Lower lobe of right lung (tissue), 2 donors: ENCODE results near the gene COL4A2. TPM values are rescaled to one million over a fixed set of nuclear protein-coding genes. Genes with fewer than 3 reads are reported as not detected.

Experiments used
- ATAC-seq, 2 donors: fragments of 200-7000 bp; cut with Tn5 transposase; one replicate each; pipeline ENCODE4 v1.9.1; 2020 to 2022; ENCODE audit warnings: mild to moderate bottlenecking in 2 of 2, moderate library complexity in 2 of 2
- DNase-seq: peaks from one replicate; pipeline ENCODE4 v3.0.0-alpha.2; 2020
- H3K27ac ChIP-seq: fragments of 200-600 bp; one replicate; pipeline ENCODE4 v1.8.0; 2022
- H3K27me3 ChIP-seq: fragments of 200-600 bp; one replicate; pipeline ENCODE4 v1.8.0; 2022; ENCODE audit warnings: low read depth
- H3K36me3 ChIP-seq: fragments of 200-600 bp; one replicate; pipeline ENCODE4 v1.8.0; 2022; ENCODE audit warnings: mild to moderate bottlenecking
- H3K4me1 ChIP-seq: fragments of 200-600 bp; one replicate; pipeline ENCODE4 v1.8.0; 2022
- H3K4me3 ChIP-seq: fragments of 200-600 bp; one replicate; pipeline ENCODE4 v1.8.0; 2022; ENCODE audit warnings: mild to moderate bottlenecking
- H3K9me3 ChIP-seq: fragments of 200-600 bp; one replicate; pipeline ENCODE4 v1.8.0; 2022
- CTCF ChIP-seq: fragments of 200-600 bp; IDR thresholded peaks from one replicate; pipeline ENCODE4 v1.8.0; 2022; ENCODE audit warnings: antibody characterized with exemption, mild to moderate bottlenecking
- intact Hi-C: fragments of 100-400 bp; cut with DNase I; formaldehyde crosslinking; loops from one replicate; pipeline ENCODE4 v1.11.0; 2022
- total RNA-seq: library from RNA; stranded (reverse); fragmentation: NEBNext Ultra II Directional; extraction: Animal tissue kit (Norgen Biotek cat#: 25700); gene quantifications from one replicate; pipeline ENCODE4 v1.2.1, GENCODE V29; 2021
- donor health status: DM: no; HTN: yes; CAD: no; lungs with severe emphysema.

The COL4A2 gene
- total RNA-seq, 1 donor from 2014 or later = 185 TPM

DNA sequence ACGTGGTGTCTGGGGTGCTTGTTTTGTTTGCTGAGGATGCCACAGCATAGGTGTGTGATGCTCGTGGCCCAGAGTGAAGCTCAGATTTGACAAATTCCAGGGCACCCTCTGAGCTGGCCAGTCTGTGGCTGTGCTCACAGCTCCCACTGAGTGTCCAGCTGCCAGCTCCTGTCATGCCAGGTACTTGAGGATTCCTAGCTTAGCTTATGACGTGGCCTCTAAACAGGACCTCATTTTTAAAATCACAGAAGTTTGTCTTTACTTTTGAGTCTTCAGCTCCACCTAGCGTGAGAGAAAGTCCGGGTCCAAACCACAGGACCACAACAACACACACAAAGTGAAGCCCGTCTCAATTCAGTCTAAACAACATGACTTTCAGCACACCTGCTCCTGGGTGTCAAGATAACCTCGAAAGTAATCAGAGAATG lies 137.2 kb downstream of the COL4A2 start:
- intact Hi-C loops = no loop called here
- ATAC-seq (peak in 1 of 2 donors; percentile 47), DNase-seq (no peak)
- Histone ChIP-seq H3K9me3 (no peaks in the 10 kb centered on the region), H3K36me3 (peaks cover 81% of the 10 kb centered on the region), H3K4me1 (peaks cover 12% of the 10 kb centered on the region), H3K27me3 (no peaks in the 10 kb centered on the region), H3K27ac (no peak overlapping the region), H3K4me3 (no peak overlapping the region)
- no peak for TF ChIP-seq CTCF

GRCh38 chr13:110445183-110445582 lies 138.1 kb downstream of the COL4A2 start:
- TF ChIP-seq CTCF = no peak
- Histone ChIP-seq H3K4me1 (peaks cover 12% of the 10 kb centered on the region), H3K36me3 (peaks cover 83% of the 10 kb centered on the region), H3K27me3 (no peaks in the 10 kb centered on the region), H3K9me3 (no peaks in the 10 kb centered on the region), H3K27ac (no peak overlapping the region), H3K4me3 (no peak overlapping the region)
- no peak for DNase-seq
- peak in 1 of 2 donors; percentile 22 for ATAC-seq
- intact Hi-C loops = no loop called here

DNA sequence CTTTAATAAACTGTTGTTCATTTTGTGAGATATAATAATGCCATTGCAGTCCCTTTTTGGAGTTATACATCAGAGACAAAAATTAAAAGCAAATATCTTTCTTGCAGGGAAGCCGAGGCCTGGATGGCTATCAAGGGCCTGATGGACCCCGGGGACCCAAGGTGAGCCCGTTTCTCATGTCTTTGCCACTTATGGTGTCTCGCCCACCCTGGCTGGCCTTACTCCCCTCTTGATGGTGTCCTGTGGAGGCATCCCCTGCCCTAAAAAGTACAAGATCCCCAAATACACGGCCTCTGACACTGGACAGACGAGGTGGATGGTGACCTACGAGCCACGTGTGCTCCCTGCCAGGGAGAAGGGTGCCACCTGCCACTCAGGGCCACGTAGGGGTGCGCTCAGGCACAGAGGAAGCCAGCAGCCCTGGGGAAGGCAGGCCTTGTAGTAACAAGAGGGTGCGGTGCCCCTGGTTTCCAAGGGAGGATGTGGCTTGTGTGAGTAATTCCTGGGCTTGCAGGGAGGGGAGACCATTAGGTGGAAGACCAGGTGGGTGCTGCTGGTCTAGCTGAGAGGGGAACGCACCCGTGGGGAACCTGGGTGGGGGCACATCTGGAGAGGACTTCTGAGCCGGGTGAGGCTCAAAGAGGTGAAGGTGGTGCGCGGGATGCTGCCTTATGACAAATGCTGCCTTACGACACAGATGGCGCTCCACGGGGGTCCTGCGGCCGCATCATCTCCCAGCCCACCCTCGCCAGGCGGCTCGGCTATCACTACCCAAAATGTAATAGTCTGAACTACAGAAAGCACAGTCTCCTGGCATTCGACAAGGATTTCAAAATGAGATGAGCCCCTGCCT lies 138.9 kb downstream of the COL4A2 start:
- Histone ChIP-seq H3K9me3 (no peaks in the 10 kb centered on the region), H3K27me3 (no peaks in the 10 kb centered on the region), H3K27ac (no peak overlapping the region), H3K4me1 (peaks cover 12% of the 10 kb centered on the region), H3K4me3 (no peak overlapping the region), H3K36me3 (peaks cover 83% of the 10 kb centered on the region)
- intact Hi-C loops = no loop called here
- ATAC-seq (no peak), DNase-seq (no peak)
- no peak for TF ChIP-seq CTCF

DNA sequence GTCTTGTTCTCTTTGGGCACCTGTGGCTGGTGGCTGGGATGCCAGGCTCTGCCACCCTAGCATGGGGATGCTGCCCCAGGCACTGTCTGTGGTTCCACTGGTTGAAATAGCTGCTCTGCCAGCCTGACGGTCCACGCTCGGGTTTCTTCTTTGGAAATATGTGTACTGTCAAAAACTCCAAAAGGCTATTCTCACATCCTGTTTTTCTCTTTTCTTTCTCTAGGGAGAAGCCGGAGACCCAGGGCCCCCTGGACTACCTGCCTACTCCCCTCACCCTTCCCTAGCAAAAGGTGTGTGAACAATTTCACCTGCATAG lies 139.4 kb downstream of the COL4A2 start:
- no peak for TF ChIP-seq CTCF
- intact Hi-C loops = no loop called here
- ATAC-seq = no peak
- DNase-seq = no peak
- no peaks in the 10 kb centered on the region for H3K9me3 ChIP-seq
- H3K4me3 ChIP-seq = no peak overlapping the region
- H3K27ac ChIP-seq = no peak overlapping the region
- H3K27me3 ChIP-seq = no peaks in the 10 kb centered on the region
- peaks cover 79% of the 10 kb centered on the region for H3K36me3 ChIP-seq
- peaks cover 12% of the 10 kb centered on the region for H3K4me1 ChIP-seq

DNA sequence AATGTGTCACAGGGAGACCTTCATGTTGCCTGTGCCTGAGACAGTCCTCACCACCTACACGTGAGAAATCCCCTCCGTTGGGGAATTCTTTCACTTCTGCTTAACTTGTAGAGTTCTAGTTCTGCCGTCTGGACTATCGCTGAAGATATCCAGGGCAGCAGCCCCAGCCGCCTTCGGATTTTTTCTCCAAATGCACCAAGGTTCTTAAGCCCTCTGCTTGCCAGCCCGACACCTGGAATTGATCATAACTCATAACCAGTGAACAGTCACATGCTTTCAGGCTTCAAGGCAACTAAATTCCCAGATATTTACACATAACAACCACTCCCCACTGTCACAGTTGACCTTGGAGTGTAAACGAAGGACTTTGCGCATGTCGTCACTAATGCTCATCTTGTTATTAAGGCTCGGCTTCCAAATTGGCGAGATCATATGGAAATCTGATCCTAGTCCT lies 140.0 kb downstream of the COL4A2 start:
- no peak for TF ChIP-seq CTCF
- H3K4me3 ChIP-seq = no peak overlapping the region
- intact Hi-C loops = no loop called here
- H3K27me3 ChIP-seq = no peaks in the 10 kb centered on the region
- DNase-seq (no peak), ATAC-seq (no peak)
- peaks cover 75% of the 10 kb centered on the region for H3K36me3 ChIP-seq
- H3K4me1 ChIP-seq = peaks cover 12% of the 10 kb centered on the region
- no peak overlapping the region for H3K27ac ChIP-seq
- H3K9me3 ChIP-seq = no peaks in the 10 kb centered on the region
